A673 (cell line): ENCODE measurements around the gene SAMD11.

Experiments
- CTCF ChIP-seq: fragments of 300-800, 200-600 bp; sonication (generic); conservative IDR thresholded peaks from 2 replicates; pipeline ENCODE4 v1.5.1; 2017; ENCODE audit warnings: low read depth, mild to moderate bottlenecking, antibody characterized with exemption, low read length, moderate library complexity, mixed read lengths
- EZH2 ChIP-seq: fragments of 200-600 bp; sonication (generic); IDR thresholded peaks from 2 replicates; pipeline ENCODE4 v1.6.1; 2017; ENCODE audit warnings: borderline replicate concordance, low read depth, mild to moderate bottlenecking, mixed read lengths, antibody characterized with exemption, low read length; ENCODE audit not compliant: poor library complexity, severe bottlenecking

DNA sequence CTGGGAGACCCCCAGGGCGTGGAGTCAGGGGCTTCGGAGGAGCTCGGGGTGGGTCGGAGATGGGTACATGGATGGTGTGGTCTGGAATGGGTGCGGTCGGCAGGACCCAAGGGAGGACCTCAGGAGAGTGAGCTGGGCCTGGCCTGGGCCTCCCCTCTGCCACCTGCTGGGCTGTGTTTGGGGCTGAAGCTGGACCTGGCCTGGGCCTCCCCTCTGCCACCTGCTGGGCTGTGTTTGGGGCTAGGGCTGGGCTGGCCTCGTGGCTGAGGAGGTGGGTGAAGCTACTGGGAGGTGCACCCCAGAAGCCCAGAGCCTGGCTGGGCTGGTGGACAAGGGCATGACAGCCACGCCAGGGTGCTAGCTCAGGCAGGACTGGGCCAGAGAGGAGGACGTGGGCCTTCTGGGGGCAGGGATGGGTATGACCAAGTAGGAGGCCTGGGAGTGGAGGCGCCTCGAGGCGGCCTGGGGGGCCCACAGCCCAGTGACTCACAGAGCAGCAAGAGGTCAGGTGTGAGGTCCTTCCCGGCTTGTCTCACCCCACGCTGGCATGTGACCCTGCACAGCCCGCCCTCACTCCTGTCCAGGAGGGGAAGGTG is 14.5 kb downstream of the SAMD11 start:
- TF ChIP-seq CTCF (no peak), EZH2 (no peak)
